H1 (cell line): ENCODE results near the gene TEX35. TPM values are rescaled to one million over a fixed set of nuclear protein-coding genes. Genes with fewer than 3 reads are reported as not detected.

Experiments
- CTCF ChIA-PET: fragments of 300-600 bp; sonication (Branson Sonifier 250); formaldehyde crosslinking; loops from one replicate; lab custom pipeline; 2021; ENCODE audit not compliant: partially characterized antibody; lab: Charles Lee
- POLR2A ChIA-PET: fragments of 300-600 bp; sonication (Branson Sonifier 250); formaldehyde crosslinking; loops from one replicate; lab custom pipeline; 2021; ENCODE audit warnings: inconsistent platforms; ENCODE audit not compliant: partially characterized antibody; lab: Charles Lee
- DNase-seq, 2 experiments: peaks; one replicate each; pipeline versions ENCODE4 v3.0.0 to v3.0.0-alpha.2; 2010 to 2022; ENCODE audit warnings: low spot score in 2 of 2, low read depth in 1 of 2, mixed read lengths in 1 of 2
- FAIRE-seq: peaks from 2 replicates; lab custom pipeline; 2011; peaks lifted over from hg19 to GRCh38; lab: Jason Lieb, UNC
- H2AFZ ChIP-seq: 2 replicates; pipeline ENCODE4 v1.8.1; 2012; ENCODE audit warnings: low read length, inconsistent platforms
- H2AK5ac ChIP-seq: 2 replicates; pipeline ENCODE4 v1.6.1; 2013; ENCODE audit warnings: low read depth, low read length
- H2BK120ac ChIP-seq: replicated peaks from 2 replicates; pipeline ENCODE3; 2013; ENCODE audit warnings: low read depth, low read length, inconsistent platforms
- H2BK12ac ChIP-seq: 2 replicates; pipeline ENCODE4 v1.6.1; 2013; ENCODE audit warnings: low read depth, low read length
- H2BK15ac ChIP-seq: 2 replicates; pipeline ENCODE4 v1.6.1; 2013; ENCODE audit warnings: low read length
- H2BK20ac ChIP-seq: 2 replicates; pipeline ENCODE4 v1.6.1; 2013; ENCODE audit warnings: low read length
- H2BK5ac ChIP-seq: 2 replicates; pipeline ENCODE4 v1.6.1; 2013; ENCODE audit warnings: low read depth, low read length
- H3K14ac ChIP-seq: 2 replicates; pipeline ENCODE4 v1.6.1; 2013; ENCODE audit warnings: inconsistent platforms; ENCODE audit not compliant: insufficient read length
- H3K18ac ChIP-seq: 2 replicates; pipeline ENCODE4 v1.6.1; 2013; ENCODE audit warnings: low read length; ENCODE audit errors: extremely low read depth
- H3K23ac ChIP-seq: 2 replicates; pipeline ENCODE4 v1.6.1; 2013; ENCODE audit warnings: inconsistent platforms; ENCODE audit not compliant: insufficient read length
- H3K23me2 ChIP-seq: 2 replicates; pipeline ENCODE4 v1.6.1; 2013; ENCODE audit warnings: low read depth, low read length
- H3K27ac ChIP-seq: 2 replicates; pipeline ENCODE4 v1.6.1; 2011; ENCODE audit warnings: low read depth, low read length, inconsistent platforms
- H3K27me3 ChIP-seq, 4 experiments: replicated peaks in 1 of 4; 1 replicate in 1 of 4; 2 replicates in 3 of 4; pipeline versions ENCODE4 v1.6.1 to v1.8.1; 2011 to 2013; ENCODE audit warnings: low read length in 3 of 4, mild to moderate bottlenecking in 3 of 4, inconsistent platforms in 2 of 4, mixed read lengths in 2 of 4, moderate library complexity in 1 of 4; ENCODE audit not compliant: control insufficient read depth in 3 of 4, insufficient read depth in 3 of 4; ENCODE audit errors: extremely low read depth in 1 of 4
- H3K36me3 ChIP-seq, 4 experiments: 2 replicates each; pipeline versions ENCODE4 v1.6.1 to v1.8.1; 2011 to 2013; ENCODE audit warnings: mild to moderate bottlenecking in 4 of 4, low read length in 3 of 4, moderate library complexity in 2 of 4, control low read depth in 1 of 4, inconsistent platforms in 1 of 4; ENCODE audit not compliant: insufficient read depth in 4 of 4, control insufficient read depth in 2 of 4
- H3K4ac ChIP-seq: replicated peaks from 2 replicates; pipeline ENCODE3; 2013; ENCODE audit warnings: low read length, low read depth, mixed read lengths, inconsistent platforms; ENCODE audit not compliant: insufficient read length
- H3K4me1 ChIP-seq, 4 experiments: replicated peaks in 1 of 4; 1 replicate in 1 of 4; 2 replicates in 3 of 4; pipeline versions ENCODE4 v1.6.1 to v1.8.1; 2011 to 2013; ENCODE audit warnings: low read length in 3 of 4, inconsistent platforms in 2 of 4, mixed read lengths in 1 of 4; ENCODE audit not compliant: insufficient read depth in 4 of 4, control insufficient read depth in 3 of 4
- H3K4me2 ChIP-seq, 2 experiments: 2 replicates each; pipeline versions ENCODE4 v1.6.1 to v1.8.1; 2011 to 2013; ENCODE audit warnings: low read depth in 2 of 2, low read length in 2 of 2, control low read depth in 1 of 2, inconsistent platforms in 1 of 2, mild to moderate bottlenecking in 1 of 2; ENCODE audit not compliant: insufficient read depth in 1 of 2
- H3K4me3 ChIP-seq, 4 experiments: fragments of 200-600, 300-600 bp in 1 of 4; sonication (generic), shearing (Covaris generic), sonication (Bioruptor Twin) in 1 of 4; 2 replicates each; pipeline versions ENCODE4 v1.5.1 to v1.8.1; 2011 to 2016; ENCODE audit warnings: low read length in 4 of 4, low read depth in 3 of 4, control low read depth in 2 of 4, inconsistent platforms in 2 of 4, mild to moderate bottlenecking in 2 of 4, mixed read lengths in 1 of 4, moderate library complexity in 1 of 4; ENCODE audit not compliant: insufficient read depth in 2 of 4; ENCODE audit errors: extremely low read depth in 1 of 4
- H3K56ac ChIP-seq: replicated peaks from 2 replicates; pipeline ENCODE3; 2013; ENCODE audit warnings: low read depth, mild to moderate bottlenecking, mixed read lengths, low read length, inconsistent platforms; ENCODE audit not compliant: insufficient read length
- H3K79me1 ChIP-seq: 2 replicates; pipeline ENCODE4 v1.6.1; 2013; ENCODE audit warnings: low read depth, low read length, control low read depth
- H3K79me2 ChIP-seq, 2 experiments: 2 replicates each; pipeline versions ENCODE4 v1.6.1 to v1.8.1; 2012 to 2013; ENCODE audit warnings: low read length in 2 of 2, mild to moderate bottlenecking in 2 of 2, inconsistent platforms in 1 of 2; ENCODE audit not compliant: insufficient read depth in 2 of 2, control insufficient read depth in 1 of 2
- H3K9ac ChIP-seq, 4 experiments: replicated peaks in 1 of 4; 1 replicate in 1 of 4; 2 replicates in 3 of 4; pipeline versions ENCODE4 v1.6.1 to v1.8.1; 2011 to 2013; ENCODE audit warnings: low read depth in 3 of 4, low read length in 3 of 4, control low read depth in 2 of 4, mild to moderate bottlenecking in 2 of 4, moderate library complexity in 2 of 4, inconsistent platforms in 1 of 4; ENCODE audit errors: extremely low read depth in 1 of 4
- H3K9me3 ChIP-seq, 2 experiments: 2 replicates each; pipeline versions ENCODE4 v1.6.1 to v1.8.1; 2012 to 2013; ENCODE audit warnings: mild to moderate bottlenecking in 2 of 2, moderate library complexity in 2 of 2, control low read depth in 1 of 2, inconsistent platforms in 1 of 2, low read depth in 1 of 2, low read length in 1 of 2, mixed read lengths in 1 of 2; ENCODE audit not compliant: insufficient read depth in 2 of 2
- H4K20me1 ChIP-seq, 2 experiments: replicated peaks in 1 of 2; 2 replicates each; pipeline versions ENCODE3 to v1.8.1; 2011 to 2013; ENCODE audit warnings: inconsistent platforms in 2 of 2, low read length in 2 of 2, mild to moderate bottlenecking in 1 of 2; ENCODE audit not compliant: insufficient read depth in 2 of 2, control insufficient read depth in 1 of 2
- H4K5ac ChIP-seq: 2 replicates; pipeline ENCODE4 v1.6.1; 2013; ENCODE audit warnings: low read length, low read depth, mixed read lengths, inconsistent platforms; ENCODE audit not compliant: insufficient read length
- H4K8ac ChIP-seq: 2 replicates; pipeline ENCODE4 v1.8.0; 2013; ENCODE audit warnings: mild to moderate bottlenecking, moderate library complexity, low read length, inconsistent platforms; ENCODE audit not compliant: insufficient read depth; ENCODE audit errors: extremely low read depth
- H4K91ac ChIP-seq: replicated peaks from 2 replicates; pipeline ENCODE3; 2013; ENCODE audit warnings: low read length, mixed read lengths, inconsistent platforms; ENCODE audit not compliant: insufficient read length
- BCL11A ChIP-seq, 2 experiments: IDR thresholded peaks; one replicate each; pipeline ENCODE4 v1.6.1; 2011; ENCODE audit warnings: low read depth in 2 of 2, low read length in 2 of 2, mild to moderate bottlenecking in 2 of 2
- BRCA1 ChIP-seq: IDR thresholded peaks from 2 replicates; pipeline ENCODE4 v1.6.1; 2012; ENCODE audit warnings: low read depth, low read length, improper control_type of control experiment
- CTCF ChIP-seq, 3 experiments: IDR thresholded peaks; 1 replicate in 2 of 3; 2 replicates in 1 of 3; pipeline versions ENCODE4 v1.5.1 to v1.6.1; 2011; ENCODE audit warnings: low read length in 3 of 3, mild to moderate bottlenecking in 3 of 3, inconsistent platforms in 2 of 3, low read depth in 1 of 3, moderate library complexity in 1 of 3; ENCODE audit not compliant: insufficient read depth in 1 of 3; ENCODE audit errors: control extremely low read depth in 1 of 3
- RXRA ChIP-seq: IDR thresholded peaks from 2 replicates; pipeline ENCODE4 v1.6.1; 2011; ENCODE audit warnings: low read depth, mild to moderate bottlenecking, low read length, moderate library complexity; ENCODE audit not compliant: insufficient read depth
- polyA plus RNA-seq, 7 experiments: library from polyadenylated mRNA; depleted of rRNA in 3 of 7; stranded (reverse) in 5 of 7; unstranded in 2 of 7; fragments of >200 nt in 5 of 7; fragments of 200-250 nt in 2 of 7; gene quantifications; 1 replicate in 5 of 7; 2 replicates in 1 of 7; 4 replicates in 1 of 7; pipeline versions ENCODE4 v1.2.1 to v1.2.3, GENCODE V29; 2011 to 2013; ENCODE audit warnings: missing spikeins in 2 of 7, mixed read lengths in 2 of 7
- total RNA-seq: library from RNA; stranded (reverse); fragmentation: NEBNext Ultra II Directional; extraction: Animal tissue kit (Norgen Biotek cat#: 25700); gene quantifications from 2 replicates; pipeline ENCODE4 v1.2.1, GENCODE V29; 2021

The TEX35 gene
- total and polyA plus RNA-seq, 2 of the 8 experiments (the other 6 are each of a cell fraction or from before 2014, with no cell fraction given): 0.03 TPM; not detected in 1

GRCh38 chr1:178472531-178472930, 40.4 kb upstream of the TEX35 start:
- Histone ChIP-seq H3K18ac (no peak overlapping the region), H3K79me2 (no peaks in the 10 kb centered on the region), H3K9me3 (no peaks in the 10 kb centered on the region), H3K9ac (peak overlapping the region in 1 of 4 experiments; percentile 8; a peak in 1 of 7 replicates), H3K23me2 (no peaks in the 10 kb centered on the region), H4K8ac (no peak overlapping the region; the same call in 1 of the 2 replicates), H4K91ac (no peak overlapping the region), H3K4me2 (no peak overlapping the region), H3K4me3 (no peak overlapping the region), H2BK15ac (no peak overlapping the region), H2AFZ (no peak overlapping the region), H2AK5ac (no peak overlapping the region), H3K4me1 (peaks cover 0 to 3% (median 0%) of the 10 kb centered on the region in 4 experiments; a peak in 1 of 7 replicates), H3K27me3 (no peaks in the 10 kb centered on the region), H3K56ac (no peak overlapping the region), H3K14ac (no peak overlapping the region), H3K36me3 (peaks cover 0 to 15% (median 6%) of the 10 kb centered on the region in 4 experiments; a peak in 6 of 8 replicates), H2BK12ac (no peak overlapping the region), H2BK120ac (no peak overlapping the region), H2BK5ac (no peak overlapping the region), H2BK20ac (no peak overlapping the region), H4K20me1 (no peaks in the 10 kb centered on the region), H4K5ac (no peak overlapping the region), H3K4ac (no peak overlapping the region), H3K23ac (no peak overlapping the region), H3K79me1 (0 out of 2 replicates have a peak, but pooled peaks cover 3% of the 10 kb centered on the region), H3K27ac (no peak overlapping the region)
- FAIRE-seq (no peak), DNase-seq (no peak)
- POLR2A ChIA-PET: no interaction called here
- CTCF ChIA-PET: interaction anchor here (0.6 to 10.0 kb wide), 8 partner anchors 9 to 416 kb away, joined by 3 to 95 read pairs (median 4); no protein-coding TSS in a partner anchor
- TF ChIP-seq CTCF (IDR thresholded peaks at IDR 0.05; ENCODE audit: control extremely low read depth in 1 of 3, insufficient read depth in 1 of 3, low read depth in 1 of 3, low read length in 3 of 3) (no peak), RXRA (no peak), BCL11A (IDR thresholded peaks at IDR 0.05; ENCODE audit: low read depth in 2 of 2, low read length in 2 of 2) (no peak), BRCA1 (no peak)
